ENCODE results near the gene PTGES2. TPM values are rescaled to one million over a fixed set of nuclear protein-coding genes. Genes with fewer than 3 reads are reported as not detected.

The PTGES2 gene
- total RNA-seq, 1 donor from 2014 or later = 74.8 TPM

- Mint-ChIP-seq H3K4me1 (no peaks in the 10 kb centered on the region), H3K9me3 (no peaks in the 10 kb centered on the region), H3K36me3 (peaks cover 14% of the 10 kb centered on the region), H3K27me3 (ENCODE audit: low read depth) (no peaks in the 10 kb centered on the region), H3K27ac (peak overlapping the region; percentile 9), H3K4me3 (no peak overlapping the region)
- TF ChIP-seq CTCF (IDR thresholded peaks at IDR 0.05; ENCODE audit: unreplicated experiment) = no peak
- DNase-seq (ENCODE audit: low spot score in 2 of 2, unreplicated experiment in 2 of 2) = no peak
Observed at GRCh38 chr9:128108269-128109049, 19.1 kb downstream of the PTGES2 start.

DNA sequence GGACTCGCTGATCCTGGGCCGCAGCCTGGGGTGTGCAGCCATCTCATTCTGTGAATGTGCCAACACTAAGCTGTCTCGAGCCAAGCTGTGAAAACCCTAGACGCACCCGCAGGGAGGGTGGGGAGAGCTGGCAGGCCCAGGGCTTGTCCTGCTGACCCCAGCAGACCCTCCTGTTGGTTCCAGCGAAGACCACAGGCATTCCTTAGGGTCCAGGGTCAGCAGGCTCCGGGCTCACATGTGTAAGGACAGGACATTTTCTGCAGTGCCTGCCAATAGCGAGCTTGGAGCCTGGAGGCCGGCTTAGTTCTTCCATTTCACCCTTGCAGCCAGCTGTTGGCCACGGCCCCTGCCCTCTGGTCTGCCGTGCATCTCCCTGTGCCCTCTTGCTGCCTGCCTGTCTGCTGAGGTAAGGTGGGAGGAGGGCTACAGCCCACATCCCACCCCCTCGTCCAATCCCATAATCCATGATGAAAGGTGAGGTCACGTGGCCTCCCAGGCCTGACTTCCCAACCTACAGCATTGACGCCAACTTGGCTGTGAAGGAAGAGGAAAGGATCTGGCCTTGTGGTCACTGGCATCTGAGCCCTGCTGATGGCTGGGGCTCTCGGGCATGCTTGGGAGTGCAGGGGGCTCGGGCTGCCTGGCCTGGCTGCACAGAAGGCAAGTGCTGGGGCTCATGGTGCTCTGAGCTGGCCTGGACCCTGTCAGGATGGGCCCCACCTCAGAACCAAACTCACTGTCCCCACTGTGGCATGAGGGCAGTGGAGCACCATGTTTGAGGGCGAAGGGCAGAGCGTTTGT, 19.9 kb downstream of the PTGES2 start:
- no peaks in the 10 kb centered on the region for H3K4me1 Mint-ChIP-seq
- H3K36me3 Mint-ChIP-seq = peaks cover 16% of the 10 kb centered on the region
- no peak overlapping the region for H3K4me3 Mint-ChIP-seq

GRCh38 chr9:128106940-128107467, 20.5 kb downstream of the PTGES2 start:
- TF ChIP-seq CTCF (IDR thresholded peaks at IDR 0.05; ENCODE audit: unreplicated experiment) = no peak
- no peaks in the 10 kb centered on the region for H3K9me3 Mint-ChIP-seq
- H3K36me3 Mint-ChIP-seq = peaks cover 21% of the 10 kb centered on the region
- no peaks in the 10 kb centered on the region for H3K27me3 Mint-ChIP-seq (ENCODE audit: low read depth)
- H3K27ac Mint-ChIP-seq = no peak overlapping the region
- no peak overlapping the region for H3K4me3 Mint-ChIP-seq
- no peaks in the 10 kb centered on the region for H3K4me1 Mint-ChIP-seq
- no peak for DNase-seq (ENCODE audit: low spot score in 2 of 2, unreplicated experiment in 2 of 2)

More for the DNA sequence above, 19.9 kb downstream of the PTGES2 start:
- Mint-ChIP-seq H3K27me3 (ENCODE audit: low read depth) (no peaks in the 10 kb centered on the region), H3K27ac (no peak overlapping the region), H3K9me3 (no peaks in the 10 kb centered on the region)
- no peak for DNase-seq (ENCODE audit: low spot score in 2 of 2, unreplicated experiment in 2 of 2)
- TF ChIP-seq CTCF (IDR thresholded peaks at IDR 0.05; ENCODE audit: unreplicated experiment) = no peak

DNA sequence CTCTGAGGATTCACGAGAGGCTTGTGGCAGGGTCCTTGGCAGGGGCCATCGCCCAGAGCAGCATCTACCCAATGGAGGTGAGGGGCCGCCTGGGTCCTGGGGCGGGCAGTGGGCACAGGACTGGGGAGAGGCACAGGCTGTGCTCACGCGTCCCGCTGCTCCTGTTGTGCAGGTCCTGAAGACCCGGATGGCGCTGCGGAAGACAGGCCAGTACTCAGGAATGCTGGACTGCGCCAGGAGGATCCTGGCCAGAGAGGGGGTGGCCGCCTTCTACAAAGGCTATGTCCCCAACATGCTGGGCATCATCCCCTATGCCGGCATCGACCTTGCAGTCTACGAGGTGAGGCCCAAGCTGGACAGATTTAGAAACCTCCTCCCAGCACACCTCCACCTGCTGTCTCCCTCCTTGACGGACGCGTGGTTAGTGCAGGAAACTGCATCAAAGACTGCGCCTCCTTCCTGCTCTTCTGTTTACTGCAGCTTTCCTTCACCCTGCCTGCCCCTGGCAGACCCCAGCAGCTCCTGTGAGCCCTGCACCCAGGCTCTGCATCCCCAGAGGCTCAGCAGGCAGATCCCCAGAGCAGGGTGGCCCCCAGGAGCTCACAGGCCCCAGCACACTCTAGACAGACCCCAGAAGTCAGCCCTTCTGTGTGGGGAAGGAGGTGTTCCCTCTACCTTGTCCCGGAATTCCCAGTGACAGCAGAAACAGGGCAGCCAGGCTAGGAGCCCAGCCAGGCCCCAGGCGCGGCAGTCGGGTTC, 21.2 kb downstream of the PTGES2 start:
- peaks cover 23% of the 10 kb centered on the region for H3K36me3 Mint-ChIP-seq
- H3K27ac Mint-ChIP-seq = no peak overlapping the region

More for the DNA sequence above, 21.2 kb downstream of the PTGES2 start:
- no peaks in the 10 kb centered on the region for H3K9me3 Mint-ChIP-seq
- TF ChIP-seq CTCF (IDR thresholded peaks at IDR 0.05; ENCODE audit: unreplicated experiment) = no peak
- no peak overlapping the region for H3K4me3 Mint-ChIP-seq
- H3K27me3 Mint-ChIP-seq (ENCODE audit: low read depth) = no peaks in the 10 kb centered on the region
- DNase-seq (ENCODE audit: low spot score in 2 of 2, unreplicated experiment in 2 of 2) = no peak
- no peaks in the 10 kb centered on the region for H3K4me1 Mint-ChIP-seq
